ENCODE data around the gene STAM2. TPM values are rescaled to one million over a fixed set of nuclear protein-coding genes. Genes with fewer than 3 reads are reported as not detected.

STAM2 gene
- total RNA-seq, 1 donor from 2014 or later, result 22.9 TPM

DNA sequence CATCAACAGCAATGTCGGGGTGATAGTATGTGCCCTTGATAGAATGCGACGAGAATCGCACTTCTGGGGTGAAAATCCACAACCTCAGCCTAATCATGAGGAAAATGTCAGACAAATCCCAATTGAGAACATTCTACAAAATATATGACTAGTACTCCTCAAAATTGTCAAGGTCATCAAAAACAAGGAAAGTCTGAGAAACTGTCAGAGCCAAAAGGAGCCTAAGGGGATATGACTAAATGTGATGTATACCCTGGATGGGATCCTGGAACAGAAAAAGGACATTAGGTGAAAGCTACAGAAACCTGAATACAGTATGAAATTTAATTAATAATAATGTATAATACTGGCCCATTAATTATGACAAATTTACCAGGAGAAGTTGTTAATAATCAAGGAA lies 69.1 kb downstream of the STAM2 start:
- Mint-ChIP-seq H3K27me3 (ENCODE audit: unreplicated experiment) (no peaks in the 10 kb centered on the region), H3K4me1 (ENCODE audit: unreplicated experiment) (no peaks in the 10 kb centered on the region), H3K36me3 (ENCODE audit: low read depth, unreplicated experiment) (no peaks in the 10 kb centered on the region), H3K9me3 (ENCODE audit: unreplicated experiment) (no peaks in the 10 kb centered on the region), H3K27ac (ENCODE audit: unreplicated experiment) (peak overlapping the region; percentile 18), H3K4me3 (ENCODE audit: unreplicated experiment) (no peak overlapping the region)
- no peak for DNase-seq (ENCODE audit: low spot score)
- TF ChIP-seq, protein P1, sequence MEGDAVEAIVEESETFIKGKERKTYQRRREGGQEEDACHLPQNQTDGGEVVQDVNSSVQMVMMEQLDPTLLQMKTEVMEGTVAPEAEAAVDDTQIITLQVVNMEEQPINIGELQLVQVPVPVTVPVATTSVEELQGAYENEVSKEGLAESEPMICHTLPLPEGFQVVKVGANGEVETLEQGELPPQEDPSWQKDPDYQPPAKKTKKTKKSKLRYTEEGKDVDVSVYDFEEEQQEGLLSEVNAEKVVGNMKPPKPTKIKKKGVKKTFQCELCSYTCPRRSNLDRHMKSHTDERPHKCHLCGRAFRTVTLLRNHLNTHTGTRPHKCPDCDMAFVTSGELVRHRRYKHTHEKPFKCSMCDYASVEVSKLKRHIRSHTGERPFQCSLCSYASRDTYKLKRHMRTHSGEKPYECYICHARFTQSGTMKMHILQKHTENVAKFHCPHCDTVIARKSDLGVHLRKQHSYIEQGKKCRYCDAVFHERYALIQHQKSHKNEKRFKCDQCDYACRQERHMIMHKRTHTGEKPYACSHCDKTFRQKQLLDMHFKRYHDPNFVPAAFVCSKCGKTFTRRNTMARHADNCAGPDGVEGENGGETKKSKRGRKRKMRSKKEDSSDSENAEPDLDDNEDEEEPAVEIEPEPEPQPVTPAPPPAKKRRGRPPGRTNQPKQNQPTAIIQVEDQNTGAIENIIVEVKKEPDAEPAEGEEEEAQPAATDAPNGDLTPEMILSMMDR (IDR thresholded peaks at IDR 0.05; ENCODE audit: unreplicated experiment), result no peak

DNA sequence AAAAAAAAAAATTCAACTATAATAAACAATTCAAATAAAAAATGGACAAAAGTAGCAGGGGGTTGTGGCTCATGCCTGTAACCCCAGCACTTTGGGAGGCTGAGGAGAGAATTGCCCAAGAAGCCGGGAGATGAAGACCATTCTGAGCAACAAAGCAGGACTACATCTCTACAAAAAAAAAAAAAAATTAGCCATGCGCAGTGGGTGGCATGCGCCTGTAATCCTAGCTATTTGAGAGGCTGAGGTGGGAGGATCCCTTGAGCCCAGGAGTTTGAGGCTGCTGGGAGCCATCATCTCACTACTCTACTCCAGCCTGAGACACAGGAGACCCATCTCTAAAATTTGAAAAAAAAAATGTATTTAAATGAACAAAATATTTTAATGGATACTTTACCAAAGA lies 72.3 kb downstream of the STAM2 start:
- no peak for DNase-seq (ENCODE audit: low spot score)
- Mint-ChIP-seq H3K9me3 (ENCODE audit: unreplicated experiment) (no peaks in the 10 kb centered on the region), H3K4me1 (ENCODE audit: unreplicated experiment) (peaks cover 4% of the 10 kb centered on the region), H3K27ac (ENCODE audit: unreplicated experiment) (no peak overlapping the region), H3K4me3 (ENCODE audit: unreplicated experiment) (no peak overlapping the region), H3K27me3 (ENCODE audit: unreplicated experiment) (peaks cover 8% of the 10 kb centered on the region), H3K36me3 (ENCODE audit: low read depth, unreplicated experiment) (no peaks in the 10 kb centered on the region)
- TF ChIP-seq, protein P1 (IDR thresholded peaks at IDR 0.05; ENCODE audit: unreplicated experiment), result no peak

DNA sequence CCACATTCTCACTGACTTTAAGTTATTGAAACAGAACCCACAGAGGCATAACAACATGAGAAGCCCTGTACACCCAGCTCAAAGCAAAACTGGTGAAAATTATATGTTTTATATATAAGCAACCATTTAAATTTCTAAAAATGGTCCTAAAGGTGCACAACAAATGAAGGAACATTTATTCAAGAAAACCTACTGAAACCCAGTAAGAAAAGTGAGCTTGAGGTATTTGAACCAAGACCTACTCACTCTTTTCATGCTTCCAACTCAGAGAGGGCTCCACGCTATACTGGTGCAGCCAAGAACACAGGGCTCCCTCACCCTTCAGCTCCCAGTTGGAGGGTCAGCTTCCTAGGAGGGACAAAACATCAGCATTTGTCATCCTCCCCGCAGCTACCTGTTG lies 74.6 kb downstream of the STAM2 start:
- DNase-seq (ENCODE audit: low spot score), result no peak
- TF ChIP-seq, protein P1 (IDR thresholded peaks at IDR 0.05; ENCODE audit: unreplicated experiment), result no peak
- Mint-ChIP-seq H3K36me3 (ENCODE audit: low read depth, unreplicated experiment) (no peaks in the 10 kb centered on the region), H3K27me3 (ENCODE audit: unreplicated experiment) (peaks cover 17% of the 10 kb centered on the region), H3K4me1 (ENCODE audit: unreplicated experiment) (peaks cover 11% of the 10 kb centered on the region), H3K27ac (ENCODE audit: unreplicated experiment) (no peak overlapping the region), H3K9me3 (ENCODE audit: unreplicated experiment) (no peaks in the 10 kb centered on the region), H3K4me3 (ENCODE audit: unreplicated experiment) (no peak overlapping the region)

DNA sequence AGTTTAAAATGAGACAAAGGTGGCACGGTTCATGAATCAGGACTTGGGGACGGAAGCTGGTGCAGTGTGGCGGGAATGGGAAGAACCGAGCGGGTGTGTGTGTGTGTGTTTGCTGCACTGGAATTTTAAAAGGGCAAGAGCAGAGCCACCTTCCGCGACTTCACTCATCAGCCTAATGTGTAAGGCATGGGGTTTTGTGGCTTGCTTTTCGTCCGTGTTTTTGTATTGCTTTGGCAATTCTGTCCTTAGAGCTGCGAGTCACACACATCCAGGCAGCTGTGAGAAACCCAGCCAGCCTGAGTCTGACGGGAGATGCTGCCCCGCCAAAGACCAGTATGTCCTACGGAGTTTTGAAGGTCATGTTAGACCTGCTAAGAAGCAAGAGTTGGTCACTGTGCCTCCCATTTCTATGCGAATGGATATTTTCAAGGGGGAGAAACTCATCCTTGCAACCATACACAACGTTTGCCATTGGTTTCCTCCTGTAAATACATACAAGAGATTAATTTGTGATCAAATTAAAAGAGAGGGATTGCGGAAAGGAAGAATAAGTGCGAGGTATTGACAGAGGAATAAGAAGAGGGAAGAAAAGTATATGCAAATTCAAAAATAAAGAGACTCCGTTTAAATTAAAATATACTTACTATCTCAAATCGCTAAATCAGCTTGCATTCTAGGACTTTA lies 76.1 kb downstream of the STAM2 start:
- Mint-ChIP-seq H3K27me3 (ENCODE audit: unreplicated experiment) (peaks cover 17% of the 10 kb centered on the region), H3K27ac (ENCODE audit: unreplicated experiment) (no peak overlapping the region), H3K36me3 (ENCODE audit: low read depth, unreplicated experiment) (no peaks in the 10 kb centered on the region), H3K9me3 (ENCODE audit: unreplicated experiment) (no peaks in the 10 kb centered on the region), H3K4me1 (ENCODE audit: unreplicated experiment) (peaks cover 11% of the 10 kb centered on the region), H3K4me3 (ENCODE audit: unreplicated experiment) (peak overlapping the region; percentile 94)
- TF ChIP-seq, protein P1 (IDR thresholded peaks at IDR 0.05; ENCODE audit: unreplicated experiment), result no peak
- peak; percentile 9 for DNase-seq (ENCODE audit: low spot score)

DNA sequence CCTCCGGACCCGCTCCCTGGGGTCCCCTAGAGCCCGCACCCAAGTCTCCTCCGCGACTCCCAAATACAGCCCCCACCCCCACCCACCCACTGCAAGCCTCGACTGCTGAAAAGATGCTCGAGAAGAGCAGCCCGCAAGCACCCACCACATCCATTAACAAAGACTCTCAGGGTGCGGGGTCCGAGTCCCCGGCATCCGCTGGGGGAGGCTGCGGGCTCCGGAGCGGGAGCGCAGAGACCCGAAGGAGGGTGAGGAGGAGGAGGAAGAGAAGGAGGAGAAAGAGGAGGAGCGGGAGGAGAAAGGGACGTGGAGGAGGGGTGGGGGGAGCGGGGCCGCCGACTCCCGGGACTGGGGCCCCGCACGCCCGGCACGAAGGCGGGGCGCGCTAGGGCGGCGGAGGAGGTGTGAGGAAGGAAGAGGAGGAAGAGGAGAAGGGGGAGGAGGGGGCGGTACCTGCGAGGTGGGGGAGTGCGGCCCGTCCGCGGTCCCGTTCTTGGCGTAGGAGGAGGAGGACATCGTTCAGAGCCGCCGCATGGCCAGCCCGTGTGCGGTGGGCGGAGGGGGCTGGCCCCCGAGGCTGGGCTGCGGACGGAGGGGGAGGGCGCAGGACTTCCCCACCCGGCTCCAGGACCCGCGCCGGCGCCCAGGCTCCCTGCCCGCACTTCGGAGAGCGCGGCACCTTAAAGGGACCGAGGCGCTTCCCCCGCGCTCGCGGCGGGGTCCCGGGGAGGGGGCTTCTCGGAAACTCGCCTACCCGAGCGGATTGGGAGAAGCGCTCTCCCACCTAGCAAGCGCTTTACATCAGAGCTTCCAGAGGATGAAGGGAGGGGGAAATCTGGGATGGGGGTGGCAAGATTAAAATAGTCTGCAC lies 76.8 kb downstream of the STAM2 start, which contains the start of gene CACNB4:
Gene CACNB4 (minus strand): TSS at position 549 of the 871 bp plus-strand sequence.
- H3K27me3 Mint-ChIP-seq (ENCODE audit: unreplicated experiment), result peaks cover 17% of the 10 kb centered on the region
- DNase-seq (ENCODE audit: low spot score), result peak; percentile 14

More for the DNA sequence above, 76.8 kb downstream of the STAM2 start, which contains the start of gene CACNB4:
- Mint-ChIP-seq H3K36me3 (ENCODE audit: low read depth, unreplicated experiment) (no peaks in the 10 kb centered on the region), H3K27ac (ENCODE audit: unreplicated experiment) (peak within 1 kb of the TSS; percentile 24), H3K4me3 (ENCODE audit: unreplicated experiment) (peak within 1 kb of the TSS; percentile 94), H3K4me1 (ENCODE audit: unreplicated experiment) (peaks cover 11% of the 10 kb centered on the region), H3K9me3 (ENCODE audit: unreplicated experiment) (no peaks in the 10 kb centered on the region)
- TF ChIP-seq, protein P1 (IDR thresholded peaks at IDR 0.05; ENCODE audit: unreplicated experiment), result no peak

Data from endothelial cell (in vitro differentiated cells).